Mucosa of stomach (tissue), 1 donor: ENCODE measurements around the gene ADAMTS18.
"Not testable (repeated sequence)": the region's sequence is repeated elsewhere in the genome, so short reads cannot be mapped to it uniquely, and the experiment has no call there.

ENCODE experiments used
- H3K27me3 ChIP-seq: one replicate; pipeline ENCODE4 v1.7.0; 2013; ENCODE audit warnings: mild to moderate bottlenecking, low read length; ENCODE audit not compliant: control insufficient read depth, insufficient read depth
- H3K36me3 ChIP-seq: one replicate; pipeline ENCODE4 v1.7.0; 2013; ENCODE audit warnings: low read length; ENCODE audit not compliant: control insufficient read depth, insufficient read depth
- H3K4me1 ChIP-seq: one replicate; pipeline ENCODE4 v1.7.0; 2013; ENCODE audit warnings: mild to moderate bottlenecking, low read length; ENCODE audit not compliant: control insufficient read depth, insufficient read depth
- H3K4me3 ChIP-seq: one replicate; pipeline ENCODE4 v1.7.0; 2013; ENCODE audit warnings: low read length
- H3K9ac ChIP-seq: one replicate; pipeline ENCODE4 v1.7.0; 2013; ENCODE audit warnings: mild to moderate bottlenecking, low read length, moderate library complexity
- H3K9me3 ChIP-seq: one replicate; pipeline ENCODE4 v1.7.0; 2013; ENCODE audit warnings: mild to moderate bottlenecking, low read length, moderate library complexity; ENCODE audit not compliant: control insufficient read depth
- donor health status: Pancreatic carcinoma.

The ADAMTS18 gene

DNA sequence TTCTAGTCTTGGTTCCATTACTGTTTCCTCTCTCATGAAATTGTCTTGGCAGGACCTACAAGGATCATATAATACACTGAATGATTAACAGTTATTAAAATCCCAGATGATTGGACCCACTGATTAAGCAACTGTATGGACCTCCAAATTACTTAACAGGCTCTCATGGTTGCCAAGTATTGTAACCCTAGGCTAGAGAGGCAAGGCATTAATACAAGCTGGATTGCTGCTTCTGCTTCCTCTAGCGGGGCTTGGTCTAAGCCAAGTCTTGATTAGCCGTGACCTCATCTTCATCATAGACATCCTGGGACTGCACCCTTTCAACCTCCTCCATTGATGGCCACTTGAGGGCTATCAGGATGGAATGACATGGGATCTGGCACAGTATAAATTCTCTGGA, 188.7 kb downstream of the ADAMTS18 start:
- no peaks in the 10 kb centered on the region for H3K9me3 ChIP-seq
- H3K9ac ChIP-seq = no peak overlapping the region
- H3K4me1 ChIP-seq = no peaks in the 10 kb centered on the region

GRCh38 chr16:77242471-77242870, 192.4 kb downstream of the ADAMTS18 start:
- not testable (repeated sequence) for H3K9me3 ChIP-seq, H3K4me3 ChIP-seq, H3K4me1 ChIP-seq, H3K9ac ChIP-seq, H3K36me3 ChIP-seq, H3K27me3 ChIP-seq

More for the DNA sequence above, 188.7 kb downstream of the ADAMTS18 start:
- Histone ChIP-seq H3K27me3 (no peaks in the 10 kb centered on the region), H3K4me3 (no peak overlapping the region), H3K36me3 (no peaks in the 10 kb centered on the region)

DNA sequence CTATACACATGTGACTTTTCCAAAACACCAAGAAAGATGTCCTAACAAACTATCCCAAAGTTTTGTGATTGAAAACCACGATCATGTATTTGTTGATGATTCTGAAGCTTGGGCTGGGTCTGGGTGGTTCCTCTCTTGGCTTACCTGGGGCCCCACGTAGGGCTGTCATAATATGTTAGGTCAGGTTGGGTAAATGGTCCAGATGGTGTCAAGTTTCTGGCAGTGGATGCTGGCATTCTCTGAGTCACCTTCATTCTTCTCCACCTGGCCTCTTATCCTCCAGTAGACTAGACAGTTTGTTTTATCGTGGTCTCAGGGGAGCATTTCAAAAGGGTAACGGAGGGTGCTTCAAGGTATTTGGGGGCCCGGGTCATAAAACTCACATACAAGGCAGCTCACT, 196.2 kb downstream of the ADAMTS18 start:
- no peaks in the 10 kb centered on the region for H3K9me3 ChIP-seq
- no peak overlapping the region for H3K4me3 ChIP-seq
- H3K27me3 ChIP-seq = peaks cover 18% of the 10 kb centered on the region

GRCh38 chr16:77236063-77236511, 198.7 kb downstream of the ADAMTS18 start:
- peak overlapping the region; percentile 19 for H3K4me3 ChIP-seq
- H3K36me3 ChIP-seq = no peaks in the 10 kb centered on the region
- no peaks in the 10 kb centered on the region for H3K9me3 ChIP-seq
- no peak overlapping the region for H3K9ac ChIP-seq
- H3K27me3 ChIP-seq = peaks cover 18% of the 10 kb centered on the region
- peaks cover 3% of the 10 kb centered on the region for H3K4me1 ChIP-seq

More for the DNA sequence above, 196.2 kb downstream of the ADAMTS18 start:
- Histone ChIP-seq H3K9ac (no peak overlapping the region), H3K36me3 (no peaks in the 10 kb centered on the region), H3K4me1 (peaks cover 3% of the 10 kb centered on the region)

GRCh38 chr16:77234611-77235010, 200.2 kb downstream of the ADAMTS18 start:
- no peak overlapping the region for H3K4me3 ChIP-seq

GRCh38 chr16:77233799-77234519, 200.9 kb downstream of the ADAMTS18 start:
- Histone ChIP-seq H3K4me1 (peaks cover 3% of the 10 kb centered on the region), H3K4me3 (no peak overlapping the region), H3K36me3 (no peaks in the 10 kb centered on the region), H3K9ac (no peak overlapping the region), H3K27me3 (peaks cover 18% of the 10 kb centered on the region), H3K9me3 (no peaks in the 10 kb centered on the region)

More at GRCh38 chr16:77234611-77235010, 200.2 kb downstream of the ADAMTS18 start:
- Histone ChIP-seq H3K27me3 (peaks cover 18% of the 10 kb centered on the region), H3K9me3 (no peaks in the 10 kb centered on the region), H3K4me1 (peaks cover 3% of the 10 kb centered on the region), H3K9ac (no peak overlapping the region), H3K36me3 (no peaks in the 10 kb centered on the region)
